ENCODE results near the gene SHMT2.

- no peak for TF ChIP-seq CTCF (IDR thresholded peaks at IDR 0.05)
- TF ChIP-seq REST (IDR thresholded peaks at IDR 0.05; ENCODE audit: insufficient read depth in 1 of 2, low read depth in 2 of 2, low read length in 1 of 2), result no peak
These were observed 8.7 kb upstream of the SHMT2 start for GRCh38 chr12:57220770-57221168.

Measured in Panc1 (cell line).